ENCODE results near the gene CCL22.

The CCL22 gene

DNA sequence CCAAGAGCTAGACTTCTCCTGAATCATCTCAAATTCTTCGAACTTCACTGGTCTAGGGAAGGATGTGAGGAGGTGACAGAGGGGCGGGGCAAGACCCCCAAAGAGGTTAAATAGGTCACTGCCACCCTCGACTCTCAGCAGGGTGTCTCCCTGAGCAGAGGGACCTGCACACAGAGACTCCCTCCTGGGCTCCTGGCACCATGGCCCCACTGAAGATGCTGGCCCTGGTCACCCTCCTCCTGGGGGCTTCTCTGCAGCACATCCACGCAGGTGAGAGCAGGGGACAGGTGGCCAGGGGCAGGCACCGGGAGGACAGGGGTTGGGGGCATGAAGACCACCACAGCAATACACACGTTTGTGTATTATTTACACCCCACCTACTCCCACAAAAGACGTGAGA lies 55.1 kb downstream of the CCL22 start (continued):
- TF ChIP-seq ZNF660 (tag by site-specific recombination; IDR thresholded peaks at IDR 0.05): no peak
- TF ChIP-seq ZBTB1 (tag by site-specific recombination; IDR thresholded peaks at IDR 0.05): no peak

Measured in HEK293 (cell line).